Trophoblast cell (in vitro differentiated cells and primary cell): ENCODE results near the gene CDYL. TPM values are rescaled to one million over a fixed set of nuclear protein-coding genes. Genes with fewer than 3 reads are reported as not detected.
A peak's percentile ranks its signal among the peaks of the same experiment; 100 is the strongest.

ENCODE experiments used
- DNase-seq, 2 donors: peaks; one replicate each; pipeline ENCODE4 v3.0.0-alpha.2; 2016
- H2AFZ ChIP-seq: 2 replicates; pipeline ENCODE4 v1.6.1; 2013; ENCODE audit warnings: low read length, moderate library complexity, mild to moderate bottlenecking; ENCODE audit not compliant: insufficient read depth, poor library complexity
- H2AK5ac ChIP-seq: 2 replicates; pipeline ENCODE4 v1.6.1; 2013; ENCODE audit warnings: mild to moderate bottlenecking, low read length
- H2BK120ac ChIP-seq: 2 replicates; pipeline ENCODE4 v1.6.1; 2013; ENCODE audit warnings: low read length, mild to moderate bottlenecking, moderate library complexity; ENCODE audit not compliant: insufficient read depth, poor library complexity
- H2BK12ac ChIP-seq: 2 replicates; pipeline ENCODE4 v1.6.1; 2013; ENCODE audit warnings: mild to moderate bottlenecking, low read length, moderate library complexity
- H2BK5ac ChIP-seq: 2 replicates; pipeline ENCODE4 v1.6.1; 2013; ENCODE audit warnings: low read length, low read depth, moderate library complexity, mild to moderate bottlenecking; ENCODE audit not compliant: poor library complexity
- H3K14ac ChIP-seq: 2 replicates; pipeline ENCODE4 v1.6.1; 2013; ENCODE audit warnings: mild to moderate bottlenecking, low read length
- H3K18ac ChIP-seq: 2 replicates; pipeline ENCODE4 v1.6.1; 2013; ENCODE audit warnings: mild to moderate bottlenecking, low read length
- H3K23ac ChIP-seq: 2 replicates; pipeline ENCODE4 v1.6.1; 2013; ENCODE audit warnings: low read length
- H3K27ac ChIP-seq: 2 replicates; pipeline ENCODE4 v1.5.1; 2013; ENCODE audit warnings: low read depth, mild to moderate bottlenecking, inconsistent platforms, low read length, moderate library complexity
- H3K27me3 ChIP-seq: 2 replicates; pipeline ENCODE4 v1.6.1; 2013; ENCODE audit warnings: inconsistent platforms, mild to moderate bottlenecking, low read length, moderate library complexity; ENCODE audit not compliant: insufficient read depth
- H3K36me3 ChIP-seq, 2 experiments: 1 replicate in 1 of 2; 2 replicates in 1 of 2; pipeline ENCODE4 v1.6.1; 2013; ENCODE audit warnings: low read length in 2 of 2, mild to moderate bottlenecking in 2 of 2, moderate library complexity in 1 of 2; ENCODE audit not compliant: insufficient read depth in 2 of 2, control insufficient read depth in 1 of 2
- H3K4ac ChIP-seq: 2 replicates; pipeline ENCODE4 v1.6.1; 2013; ENCODE audit warnings: low read depth, mild to moderate bottlenecking, low read length, moderate library complexity
- H3K4me1 ChIP-seq, 2 experiments: 1 replicate in 1 of 2; 2 replicates in 1 of 2; pipeline ENCODE4 v1.6.1; 2013; ENCODE audit warnings: low read length in 2 of 2, mild to moderate bottlenecking in 2 of 2, moderate library complexity in 1 of 2; ENCODE audit not compliant: insufficient read depth in 2 of 2, control insufficient read depth in 1 of 2
- H3K4me2 ChIP-seq: 2 replicates; pipeline ENCODE4 v1.6.1; 2013; ENCODE audit warnings: inconsistent platforms, mild to moderate bottlenecking, low read length, moderate library complexity
- H3K4me3 ChIP-seq: 2 replicates; pipeline ENCODE4 v1.5.1; 2013; ENCODE audit warnings: mild to moderate bottlenecking, low read depth, low read length, inconsistent platforms
- H3K79me1 ChIP-seq: one replicate; pipeline ENCODE4 v1.6.1; 2013; ENCODE audit warnings: low read length
- H3K79me2 ChIP-seq: 2 replicates; pipeline ENCODE4 v1.6.1; 2013; ENCODE audit warnings: low read length, mild to moderate bottlenecking; ENCODE audit not compliant: control insufficient read depth, insufficient read depth, poor library complexity
- H3K9ac ChIP-seq: 2 replicates; pipeline ENCODE4 v1.6.1; 2013; ENCODE audit warnings: mild to moderate bottlenecking, low read length
- H3K9me3 ChIP-seq: 2 replicates; pipeline ENCODE4 v1.6.1; 2013; ENCODE audit warnings: low read depth, mild to moderate bottlenecking, control low read depth, inconsistent platforms, low read length; ENCODE audit not compliant: insufficient read depth
- H4K12ac ChIP-seq: 2 replicates; pipeline ENCODE4 v1.6.1; 2013; ENCODE audit warnings: low read depth, mild to moderate bottlenecking, low read length, moderate library complexity
- H4K8ac ChIP-seq: 2 replicates; pipeline ENCODE4 v1.6.1; 2013; ENCODE audit warnings: low read depth, mild to moderate bottlenecking, low read length, moderate library complexity
- H4K91ac ChIP-seq: one replicate; pipeline ENCODE4 v1.6.1; 2013; ENCODE audit warnings: low read depth, mild to moderate bottlenecking, low read length, moderate library complexity
- WGBS: extraction: QIAGEN DNeasy Blood & Tissue Kit; methylation state at CpG from one replicate; pipeline ENCODE4 v1.1.7; 2013; ENCODE audit warnings: missing lambda C conversion rate; ENCODE audit not compliant: insufficient read length, insufficient coverage; ENCODE audit errors: extremely low coverage; 5-methylcytosine and 5-hydroxymethylcytosine counted together
- polyA plus RNA-seq: library from polyadenylated mRNA; stranded (reverse); fragments of 200-250 nt; gene quantifications from 2 replicates; pipeline ENCODE4 v1.2.3, GENCODE V29; 2013

CDYL gene
- 136 and 138 TPM in 2 replicates for polyA plus RNA-seq

GRCh38 chr6:4776131-4776492 is at the start of gene CDYL:
Gene CDYL (plus strand): TSS chr6:4776404. CDS start chr6:4776784, 380 bp downstream.
- H3K4me3 ChIP-seq, result peak within 1 kb of the TSS; percentile 94
- H3K79me2 ChIP-seq, result peaks cover 17% of the 10 kb centered on the region
- peak within 1 kb of the TSS; percentile 96 for H3K9ac ChIP-seq
- H2BK5ac ChIP-seq, result peak within 1 kb of the TSS; percentile 96
- H4K12ac ChIP-seq, result peak within 1 kb of the TSS; percentile 96
- peak within 1 kb of the TSS; percentile 6 for H2AK5ac ChIP-seq
- H2AFZ ChIP-seq, result peak within 1 kb of the TSS; percentile 96
- H3K4me1 ChIP-seq, result peaks cover 5 to 8% of the 10 kb centered on the region in 2 experiments
- H3K79me1 ChIP-seq, result peaks cover 17% of the 10 kb centered on the region
- peak; percentile 83 to 96 for DNase-seq
- peak within 1 kb of the TSS; percentile 99 for H4K91ac ChIP-seq
- H3K36me3 ChIP-seq, result no peaks in the 10 kb centered on the region
- peak within 1 kb of the TSS; percentile 94 for H3K4ac ChIP-seq
- H3K4me2 ChIP-seq, result peak within 1 kb of the TSS; percentile 92
- H2BK12ac ChIP-seq, result peak within 1 kb of the TSS; percentile 93
- H3K23ac ChIP-seq, result peak within 1 kb of the TSS; percentile 8
- H4K8ac ChIP-seq, result peak within 1 kb of the TSS; percentile 91
- peak within 1 kb of the TSS; percentile 98 for H3K27ac ChIP-seq
- peak within 1 kb of the TSS; percentile 99 for H3K18ac ChIP-seq
- H3K9me3 ChIP-seq, result no peaks in the 10 kb centered on the region
- H3K14ac ChIP-seq, result peak within 1 kb of the TSS; percentile 99
- H3K27me3 ChIP-seq, result no peaks in the 10 kb centered on the region
- WGBS, result no CpG with 5 or more reads among the region's 55 CpGs
- peak within 1 kb of the TSS; percentile 97 for H2BK120ac ChIP-seq

GRCh38 chr6:4726645-4727044 is 49.6 kb upstream of the CDYL start:
- H2AFZ ChIP-seq, result no peak overlapping the region
- H3K79me2 ChIP-seq, result no peaks in the 10 kb centered on the region
- peaks cover 9 to 10% of the 10 kb centered on the region in 2 experiments for H3K4me1 ChIP-seq
- no peaks in the 10 kb centered on the region for H3K79me1 ChIP-seq
- no peak overlapping the region for H3K4me3 ChIP-seq
- no peak overlapping the region for H3K9ac ChIP-seq
- H4K8ac ChIP-seq, result no peak overlapping the region
- H2BK12ac ChIP-seq, result no peak overlapping the region
- no peak overlapping the region for H4K12ac ChIP-seq
- H3K14ac ChIP-seq, result no peak overlapping the region
- H3K9me3 ChIP-seq, result peaks cover 1% of the 10 kb centered on the region
- DNase-seq, result no peak
- H3K27me3 ChIP-seq, result no peaks in the 10 kb centered on the region
- H3K36me3 ChIP-seq, result no peaks in the 10 kb centered on the region
- H3K4ac ChIP-seq, result no peak overlapping the region
- no CpG with 5 or more reads among the region's 1 CpG for WGBS
- H4K91ac ChIP-seq, result no peak overlapping the region
- H2BK5ac ChIP-seq, result no peak overlapping the region
- no peak overlapping the region for H2BK120ac ChIP-seq
- H2AK5ac ChIP-seq, result no peak overlapping the region
- no peak overlapping the region for H3K18ac ChIP-seq
- no peak overlapping the region for H3K23ac ChIP-seq
- H3K27ac ChIP-seq, result no peak overlapping the region
- no peak overlapping the region for H3K4me2 ChIP-seq

- peak in 1 of 2 donors; percentile 19 for DNase-seq
- no peak overlapping the region for H3K4me2 ChIP-seq
- H4K12ac ChIP-seq, result no peak overlapping the region
- H3K4me1 ChIP-seq, result peaks cover 9 to 10% of the 10 kb centered on the region in 2 experiments
- no peak overlapping the region for H3K27ac ChIP-seq
- H3K23ac ChIP-seq, result no peak overlapping the region
- H3K14ac ChIP-seq, result no peak overlapping the region
- no peaks in the 10 kb centered on the region for H3K36me3 ChIP-seq
- no peak overlapping the region for H4K8ac ChIP-seq
- no peak overlapping the region for H2AK5ac ChIP-seq
- H3K79me2 ChIP-seq, result no peaks in the 10 kb centered on the region
- H2BK120ac ChIP-seq, result no peak overlapping the region
- no peak overlapping the region for H2BK5ac ChIP-seq
- no peak overlapping the region for H2BK12ac ChIP-seq
- H3K79me1 ChIP-seq, result no peaks in the 10 kb centered on the region
- H3K4ac ChIP-seq, result no peak overlapping the region
- H3K9me3 ChIP-seq, result peaks cover 1% of the 10 kb centered on the region
- no peak overlapping the region for H3K4me3 ChIP-seq
- H4K91ac ChIP-seq, result no peak overlapping the region
- H3K18ac ChIP-seq, result no peak overlapping the region
- H3K9ac ChIP-seq, result no peak overlapping the region
- no peaks in the 10 kb centered on the region for H3K27me3 ChIP-seq
- no peak overlapping the region for H2AFZ ChIP-seq
Measured at GRCh38 chr6:4727217-4727616, 49.0 kb upstream of the CDYL start.

GRCh38 chr6:4727671-4728435 is 48.4 kb upstream of the CDYL start:
- no CpG with 5 or more reads among the region's 8 CpGs for WGBS

More at GRCh38 chr6:4727671-4728435, 48.4 kb upstream of the CDYL start:
- no peak overlapping the region for H4K8ac ChIP-seq
- no peak overlapping the region for H3K9ac ChIP-seq
- H3K4me1 ChIP-seq, result peaks cover 11 to 14% of the 10 kb centered on the region in 2 experiments
- no peaks in the 10 kb centered on the region for H3K36me3 ChIP-seq
- peaks cover 1% of the 10 kb centered on the region for H3K9me3 ChIP-seq
- H2BK5ac ChIP-seq, result no peak overlapping the region
- peak in 1 of 2 donors; percentile 20 for DNase-seq
- H4K91ac ChIP-seq, result peak overlapping the region; percentile 42
- no peak overlapping the region for H2AK5ac ChIP-seq
- no peak overlapping the region for H2AFZ ChIP-seq
- H3K27ac ChIP-seq, result no peak overlapping the region
- no peak overlapping the region for H3K4ac ChIP-seq
- H3K4me2 ChIP-seq, result no peak overlapping the region
- H3K4me3 ChIP-seq, result no peak overlapping the region
- no peak overlapping the region for H3K23ac ChIP-seq
- H3K79me2 ChIP-seq, result no peaks in the 10 kb centered on the region
- H2BK12ac ChIP-seq, result peak overlapping the region; percentile 52
- H3K14ac ChIP-seq, result no peak overlapping the region
- no peaks in the 10 kb centered on the region for H3K27me3 ChIP-seq
- peaks cover 2% of the 10 kb centered on the region for H3K79me1 ChIP-seq
- H3K18ac ChIP-seq, result peak overlapping the region; percentile 49
- H2BK120ac ChIP-seq, result no peak overlapping the region
- H4K12ac ChIP-seq, result no peak overlapping the region
